Karpas-422 (cell line): ENCODE measurements around the gene NFATC4. TPM values are rescaled to one million over a fixed set of nuclear protein-coding genes. Genes with fewer than 3 reads are reported as not detected.

Source experiments
- DNase-seq: peaks from one replicate; pipeline ENCODE4 v3.0.0-alpha.2; 2015
- H2AFZ ChIP-seq: fragments of 200-600 bp; sonication (generic); 2 replicates; pipeline ENCODE4 v1.6.1; 2014; ENCODE audit warnings: antibody characterized with exemption, low read length, mixed read lengths
- H3K27ac ChIP-seq: fragments of 200-600 bp; sonication (generic); 2 replicates; pipeline ENCODE4 v1.5.1; 2014; ENCODE audit warnings: mild to moderate bottlenecking, low read length, moderate library complexity
- H3K27me3 ChIP-seq: fragments of 200-600 bp; sonication (generic); 2 replicates; pipeline ENCODE4 v1.6.1; 2014; ENCODE audit warnings: low read length, mixed read lengths
- H3K36me3 ChIP-seq: fragments of 200-600 bp; sonication (generic); 2 replicates; pipeline ENCODE4 v1.6.1; 2014; ENCODE audit warnings: low read length, mixed read lengths; ENCODE audit not compliant: insufficient read depth
- H3K4me1 ChIP-seq: fragments of 200-600 bp; sonication (generic); 2 replicates; pipeline ENCODE4 v1.6.1; 2014; ENCODE audit warnings: mild to moderate bottlenecking, low read length, mixed read lengths
- H3K4me2 ChIP-seq: fragments of 200-600 bp; sonication (generic); 2 replicates; pipeline ENCODE4 v1.6.1; 2014; ENCODE audit warnings: low read length, low read depth, mild to moderate bottlenecking; ENCODE audit not compliant: poor library complexity, severe bottlenecking
- H3K4me3 ChIP-seq: fragments of 200-600 bp; sonication (generic); 2 replicates; pipeline ENCODE4 v1.5.1; 2014; ENCODE audit warnings: mild to moderate bottlenecking, antibody characterized with exemption, low read length, mixed read lengths
- H3K79me2 ChIP-seq: fragments of 200-600 bp; sonication (generic); 2 replicates; pipeline ENCODE4 v1.6.1; 2014; ENCODE audit warnings: mild to moderate bottlenecking, low read length, mixed read lengths
- H3K9ac ChIP-seq: fragments of 200-600 bp; sonication (generic); 2 replicates; pipeline ENCODE4 v1.6.0; 2014; ENCODE audit warnings: low read length
- H3K9me2 ChIP-seq: fragments of 200-600 bp; sonication (generic), shearing (Covaris generic); replicated peaks from 2 replicates; pipeline ENCODE4 v1.6.0; 2014; ENCODE audit warnings: mild to moderate bottlenecking, low read length, moderate library complexity; ENCODE audit not compliant: insufficient read depth
- H3K9me3 ChIP-seq: fragments of 300-700, 200-600 bp; sonication (generic); 2 replicates; pipeline ENCODE4 v1.6.1; 2014; ENCODE audit warnings: low read length, mixed read lengths
- H4K20me1 ChIP-seq: fragments of 200-600 bp; sonication (generic); 2 replicates; pipeline ENCODE4 v1.6.1; 2014; ENCODE audit warnings: mild to moderate bottlenecking, antibody characterized with exemption, low read length, low read depth; ENCODE audit not compliant: insufficient read depth
- small RNA-seq: library from RNA; depleted of rRNA; stranded (forward); fragments of <200 nt; gene quantifications from one replicate; pipeline ENCODE3, GENCODE V24; 2014
- total RNA-seq: library from RNA; depleted of rRNA; stranded (reverse); fragments of >200 nt; shearing (Covaris generic); gene quantifications from 2 replicates; pipeline ENCODE4 v1.2.3, GENCODE V29; 2014; ENCODE audit warnings: low replicate concordance; rRNA removed

NFATC4 gene
- total RNA-seq, 1 experiment from 2014 or later, result 19.9 TPM

- Histone ChIP-seq H3K9me3 (no peaks in the 10 kb centered on the region), H4K20me1 (no peaks in the 10 kb centered on the region; the same call in 1 of the 2 replicates), H3K4me2 (no peak overlapping the region), H3K4me1 (peaks cover 15% of the 10 kb centered on the region), H3K9me2 (no peaks in the 10 kb centered on the region), H3K4me3 (no peak overlapping the region), H3K36me3 (no peaks in the 10 kb centered on the region), H3K79me2 (peaks cover 12% of the 10 kb centered on the region), H3K9ac (no peak overlapping the region), H3K27ac (no peak overlapping the region), H2AFZ (no peak overlapping the region), H3K27me3 (no peaks in the 10 kb centered on the region)
- no peak for DNase-seq
These were observed 58.3 kb downstream of the NFATC4 start for GRCh38 chr14:24426150-24426911.

DNA sequence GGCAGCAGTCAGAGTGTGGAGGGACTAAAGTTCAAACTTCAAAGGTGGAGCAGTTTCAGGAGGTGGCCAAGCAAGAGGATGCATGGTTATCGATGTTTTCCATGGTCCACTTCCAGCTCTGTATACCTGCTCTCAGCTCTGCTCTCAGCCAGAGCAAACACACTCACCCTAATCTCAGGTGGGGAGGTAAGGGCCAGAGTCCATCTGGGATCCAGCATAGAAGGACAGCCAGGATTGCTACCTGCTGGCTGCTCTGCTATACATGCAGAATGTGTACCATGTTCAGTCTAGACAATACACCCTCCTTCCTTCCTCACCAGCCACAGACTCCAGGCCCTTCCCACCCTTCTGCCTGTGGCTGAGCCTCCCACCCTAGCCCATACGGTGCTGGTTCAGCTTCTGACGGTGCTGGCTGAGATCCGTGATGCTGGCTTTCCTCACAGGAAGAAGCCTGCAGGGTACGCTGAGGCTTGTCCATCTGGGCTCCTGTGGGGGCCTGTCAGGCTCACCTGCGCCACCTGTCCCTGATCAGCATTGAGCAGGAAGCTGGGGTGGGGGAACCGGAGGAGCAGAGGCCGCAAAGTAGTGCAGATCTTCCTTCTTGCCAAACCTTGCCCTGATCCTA, 59.0 kb downstream of the NFATC4 start:
- Histone ChIP-seq H2AFZ (no peak overlapping the region), H3K27me3 (no peaks in the 10 kb centered on the region), H3K9me3 (no peaks in the 10 kb centered on the region), H3K9me2 (no peaks in the 10 kb centered on the region), H3K36me3 (no peaks in the 10 kb centered on the region), H3K4me2 (no peak overlapping the region), H3K79me2 (peaks cover 14% of the 10 kb centered on the region), H3K9ac (no peak overlapping the region), H3K4me1 (peaks cover 22% of the 10 kb centered on the region), H4K20me1 (peaks cover 1% of the 10 kb centered on the region; the same call in 1 of the 2 replicates), H3K4me3 (no peak overlapping the region), H3K27ac (no peak overlapping the region)
- no peak for DNase-seq

DNA sequence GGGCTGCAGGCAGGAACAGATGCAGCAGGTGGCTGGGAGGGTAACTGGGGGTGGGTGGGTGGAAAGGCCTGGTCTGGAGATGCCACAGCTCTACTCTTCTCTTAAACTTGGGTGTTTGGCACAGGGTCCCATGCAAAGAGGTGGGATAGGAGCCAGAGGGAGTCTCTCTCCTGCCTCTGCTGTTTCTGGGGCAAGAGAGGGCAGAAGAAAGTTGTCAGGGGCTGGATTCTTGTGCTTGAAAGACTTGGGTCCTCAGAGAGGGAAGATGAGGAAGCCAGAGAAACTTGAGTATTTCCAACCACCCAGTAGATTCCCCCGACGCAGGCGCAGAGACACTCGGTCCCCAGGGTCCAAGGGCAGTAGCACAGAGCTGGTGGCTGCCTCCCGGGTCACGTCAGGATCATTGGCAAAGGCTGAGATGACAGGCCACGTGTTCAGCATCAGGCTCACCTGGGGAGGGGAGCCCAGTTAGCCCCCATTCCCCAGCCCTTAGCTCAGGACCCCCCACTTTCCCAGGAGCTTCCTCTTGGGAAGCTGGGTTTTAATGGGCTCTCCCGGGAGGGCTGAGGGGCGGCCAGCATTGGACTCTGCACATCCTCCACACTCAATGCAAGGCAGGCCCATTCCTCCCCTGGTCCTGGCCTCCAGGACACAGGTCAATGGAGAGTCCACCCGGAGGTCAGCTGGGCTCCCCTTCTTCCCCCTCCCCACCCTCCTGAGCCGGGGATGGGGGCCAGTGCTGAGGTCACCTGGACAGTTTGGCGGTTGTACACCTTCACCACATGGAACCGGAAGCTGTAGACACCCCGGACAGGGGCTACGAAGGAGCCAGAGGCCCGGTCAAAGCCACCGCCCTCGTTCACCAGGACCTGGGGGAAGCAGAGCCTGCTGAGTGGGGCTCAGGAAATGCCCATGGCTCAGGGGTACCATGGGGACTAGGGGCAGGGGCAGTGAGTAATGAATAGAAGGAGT, 59.8 kb downstream of the NFATC4 start:
- Histone ChIP-seq H3K4me1 (peaks cover 24% of the 10 kb centered on the region), H3K9ac (no peak overlapping the region), H3K4me2 (no peak overlapping the region)

GRCh38 chr14:24428628-24429394, 60.8 kb downstream of the NFATC4 start:
- no peaks in the 10 kb centered on the region for H3K9me3 ChIP-seq
- peak overlapping the region; percentile 88 for H3K9ac ChIP-seq
- H3K4me2 ChIP-seq, result peak overlapping the region; percentile 82
- H3K27ac ChIP-seq, result no peak overlapping the region
- H3K4me3 ChIP-seq, result peak overlapping the region; percentile 85; the same call in 1 of the 2 replicates
- peak overlapping the region; percentile 92; the same call in 1 of the 2 replicates for H2AFZ ChIP-seq
- H3K36me3 ChIP-seq, result peaks cover 18% of the 10 kb centered on the region; the same call in 1 of the 2 replicates
- peaks cover 4% of the 10 kb centered on the region; the same call in 1 of the 2 replicates for H4K20me1 ChIP-seq
- no peaks in the 10 kb centered on the region for H3K9me2 ChIP-seq
- H3K27me3 ChIP-seq, result no peaks in the 10 kb centered on the region
- DNase-seq, result no peak
- H3K4me1 ChIP-seq, result peaks cover 24% of the 10 kb centered on the region
- H3K79me2 ChIP-seq, result peaks cover 14% of the 10 kb centered on the region

More for the DNA sequence above, 59.8 kb downstream of the NFATC4 start:
- DNase-seq, result no peak
- Histone ChIP-seq H3K9me2 (no peaks in the 10 kb centered on the region), H3K4me3 (no peak overlapping the region), H3K27ac (no peak overlapping the region), H4K20me1 (peaks cover 4% of the 10 kb centered on the region; the same call in 1 of the 2 replicates), H2AFZ (no peak overlapping the region), H3K79me2 (peaks cover 14% of the 10 kb centered on the region), H3K36me3 (peaks cover 8% of the 10 kb centered on the region; the same call in 1 of the 2 replicates), H3K9me3 (no peaks in the 10 kb centered on the region), H3K27me3 (no peaks in the 10 kb centered on the region)

Small RNA genes within 50 kb of the gene (small RNA-seq; reads per million reads assigned to genes)
- not detected for gene RF00026

Other genes starting within 250 kb of the NFATC4 start
- gene FITM1, start 237.5 kb upstream of the NFATC4 start, total RNA-seq, result 0.89 and 1.6 TPM in 2 replicates
- gene PSME1, start 232.0 kb upstream of the NFATC4 start, total RNA-seq, result 435 and 452 TPM in 2 replicates
- gene EMC9, start 226.6 kb upstream of the NFATC4 start, total RNA-seq, result 35.3 and 95.4 TPM in 2 replicates
- gene PSME2, start 221.6 kb upstream of the NFATC4 start, total RNA-seq, result 469 and 536 TPM in 2 replicates
- 82.0 and 153 TPM in 2 replicates for gene RNF31, start 220.7 kb upstream of the NFATC4 start, total RNA-seq
- 72.7 and 79.8 TPM in 2 replicates for gene IRF9, start 206.9 kb upstream of the NFATC4 start, total RNA-seq
- 22.1 and 34.6 TPM in 2 replicates for gene REC8, start 196.1 kb upstream of the NFATC4 start, total RNA-seq
- gene IPO4, start 179.4 kb upstream of the NFATC4 start, total RNA-seq, result 48.9 and 118 TPM in 2 replicates
- 31.3 and 49.0 TPM in 2 replicates for gene TM9SF1, start 172.7 kb upstream of the NFATC4 start, total RNA-seq
- 4.2 TPM in 1 of 2 replicates, not detected in the other for gene TSSK4, start 162.5 kb upstream of the NFATC4 start, total RNA-seq
- gene CHMP4A, start 154.7 kb upstream of the NFATC4 start, total RNA-seq, result 36.8 and 94.6 TPM in 2 replicates
- 30.7 and 35.4 TPM in 2 replicates for gene MDP1, start 152.1 kb upstream of the NFATC4 start, total RNA-seq
- gene NEDD8, start 135.8 kb upstream of the NFATC4 start, total RNA-seq, result 293 and 323 TPM in 2 replicates
- 132 and 164 TPM in 2 replicates for gene GMPR2, start 135.3 kb upstream of the NFATC4 start, total RNA-seq
- gene TINF2, start 125.6 kb upstream of the NFATC4 start, total RNA-seq, result 81.1 and 104 TPM in 2 replicates
- 1.3 and 5.2 TPM in 2 replicates for gene TGM1, start 105.0 kb upstream of the NFATC4 start, total RNA-seq
- 45.1 and 64.1 TPM in 2 replicates for gene RABGGTA, start 96.6 kb upstream of the NFATC4 start, total RNA-seq
- 27.1 and 35.9 TPM in 2 replicates for gene DHRS1, start 68.4 kb upstream of the NFATC4 start, total RNA-seq
- gene NOP9, start 68.3 kb upstream of the NFATC4 start, total RNA-seq, result 42.0 and 44.7 TPM in 2 replicates
- gene CIDEB, start 60.2 kb upstream of the NFATC4 start, total RNA-seq, result 7.1 and 9.9 TPM in 2 replicates
- 12.9 and 41.5 TPM in 2 replicates for gene LTB4R2, start 58.0 kb upstream of the NFATC4 start, total RNA-seq
- gene LTB4R, start 56.7 kb upstream of the NFATC4 start, total RNA-seq, result 26.6 and 29.6 TPM in 2 replicates
- gene ADCY4, start 33.1 kb upstream of the NFATC4 start, total RNA-seq, result 0.07 and 0.69 TPM in 2 replicates
- gene RIPK3, start 28.2 kb upstream of the NFATC4 start, total RNA-seq, result 1.6 and 2.3 TPM in 2 replicates
- gene NYNRIN, start 30.8 kb downstream of the NFATC4 start, total RNA-seq, result not detected in 2 replicates
- gene CBLN3, start 61.5 kb downstream of the NFATC4 start, total RNA-seq, result 1.1 and 3.6 TPM in 2 replicates
- gene KHNYN, start 61.8 kb downstream of the NFATC4 start, total RNA-seq, result 50.8 and 109 TPM in 2 replicates
- gene SDR39U1, start 74.6 kb downstream of the NFATC4 start, total RNA-seq, result 53.3 and 77.2 TPM in 2 replicates
- not detected in 2 replicates for gene CMA1, start 140.1 kb downstream of the NFATC4 start, total RNA-seq
- not detected in 2 replicates for gene CTSG, start 208.1 kb downstream of the NFATC4 start, total RNA-seq
- gene GZMH, start 241.5 kb downstream of the NFATC4 start, total RNA-seq, result not detected in 2 replicates